Left ventricle myocardium inferior (tissue), 1 donor: ENCODE results near the gene SYT11. TPM values are rescaled to one million over a fixed set of nuclear protein-coding genes. Genes with fewer than 3 reads are reported as not detected.

Experiments
- DNase-seq: peaks from one replicate; pipeline ENCODE4 v3.0.0-alpha.2; 2020
- H3K27ac ChIP-seq: fragments of 200-600 bp; replicated peaks from 2 replicates; pipeline ENCODE4 v1.8.0; 2021
- H3K27me3 ChIP-seq: fragments of 200-600 bp; 2 replicates; pipeline ENCODE4 v1.8.0; 2021; ENCODE audit warnings: low read depth
- H3K36me3 ChIP-seq: fragments of 200-600 bp; 2 replicates; pipeline ENCODE4 v1.8.0; 2021
- H3K4me1 ChIP-seq: fragments of 200-600 bp; 2 replicates; pipeline ENCODE4 v1.8.0; 2021
- H3K4me3 ChIP-seq: fragments of 200-600 bp; 2 replicates; pipeline ENCODE4 v1.8.0; 2021; ENCODE audit warnings: mild to moderate bottlenecking, moderate library complexity
- H3K9me3 ChIP-seq: fragments of 200-600 bp; replicated peaks from 2 replicates; pipeline ENCODE4 v1.8.0; 2021
- intact Hi-C: fragments of 100-400 bp; cut with micrococcal nuclease; formaldehyde crosslinking; loops from one replicate; pipeline ENCODE4 v1.11.0; 2022
- total RNA-seq: library from RNA; stranded (reverse); fragmentation: NEBNext Ultra II Directional; extraction: Animal tissue kit (Norgen Biotek cat#: 25700); gene quantifications from one replicate; pipeline ENCODE4 v1.2.1, GENCODE V29; 2021
- TF ChIP-seq, protein P1 (sequence below): fragments of 200-600 bp; IDR thresholded peaks from 2 replicates; pipeline ENCODE4 v1.8.0; 2021; ENCODE audit warnings: antibody characterized with exemption, mild to moderate bottlenecking, borderline replicate concordance
- donor health status: DM: no; HTN: yes; CAD: no; lungs with severe emphysema.

The SYT11 gene
- total RNA-seq, 1 donor from 2014 or later: 11.1 TPM

DNA sequence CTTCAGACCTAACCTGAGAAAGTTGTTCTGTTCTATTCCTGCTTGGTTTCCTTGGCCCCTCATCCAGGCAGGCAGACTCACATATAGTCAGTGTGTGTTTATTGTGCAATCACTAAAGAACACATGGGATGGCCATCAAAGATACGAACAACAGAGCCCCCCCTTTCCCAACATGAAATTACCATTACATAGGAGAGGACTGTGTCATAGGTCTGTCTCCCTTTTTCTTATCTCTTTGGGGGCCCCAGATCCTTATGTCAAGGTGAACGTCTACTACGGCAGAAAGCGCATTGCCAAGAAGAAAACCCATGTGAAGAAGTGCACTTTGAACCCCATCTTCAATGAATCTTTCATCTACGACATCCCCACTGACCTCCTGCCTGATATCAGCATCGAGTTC lies 21.6 kb downstream of the SYT11 start:
- TF ChIP-seq, protein P1, sequence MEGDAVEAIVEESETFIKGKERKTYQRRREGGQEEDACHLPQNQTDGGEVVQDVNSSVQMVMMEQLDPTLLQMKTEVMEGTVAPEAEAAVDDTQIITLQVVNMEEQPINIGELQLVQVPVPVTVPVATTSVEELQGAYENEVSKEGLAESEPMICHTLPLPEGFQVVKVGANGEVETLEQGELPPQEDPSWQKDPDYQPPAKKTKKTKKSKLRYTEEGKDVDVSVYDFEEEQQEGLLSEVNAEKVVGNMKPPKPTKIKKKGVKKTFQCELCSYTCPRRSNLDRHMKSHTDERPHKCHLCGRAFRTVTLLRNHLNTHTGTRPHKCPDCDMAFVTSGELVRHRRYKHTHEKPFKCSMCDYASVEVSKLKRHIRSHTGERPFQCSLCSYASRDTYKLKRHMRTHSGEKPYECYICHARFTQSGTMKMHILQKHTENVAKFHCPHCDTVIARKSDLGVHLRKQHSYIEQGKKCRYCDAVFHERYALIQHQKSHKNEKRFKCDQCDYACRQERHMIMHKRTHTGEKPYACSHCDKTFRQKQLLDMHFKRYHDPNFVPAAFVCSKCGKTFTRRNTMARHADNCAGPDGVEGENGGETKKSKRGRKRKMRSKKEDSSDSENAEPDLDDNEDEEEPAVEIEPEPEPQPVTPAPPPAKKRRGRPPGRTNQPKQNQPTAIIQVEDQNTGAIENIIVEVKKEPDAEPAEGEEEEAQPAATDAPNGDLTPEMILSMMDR: no peak
- H3K36me3 ChIP-seq: peaks cover 15% of the 10 kb centered on the region
- intact Hi-C loops: no loop called here
- H3K4me3 ChIP-seq: no peak overlapping the region
- H3K9me3 ChIP-seq: no peaks in the 10 kb centered on the region
- DNase-seq: no peak
- no peak overlapping the region for H3K27ac ChIP-seq
- no peaks in the 10 kb centered on the region for H3K27me3 ChIP-seq
- H3K4me1 ChIP-seq: no peaks in the 10 kb centered on the region

DNA sequence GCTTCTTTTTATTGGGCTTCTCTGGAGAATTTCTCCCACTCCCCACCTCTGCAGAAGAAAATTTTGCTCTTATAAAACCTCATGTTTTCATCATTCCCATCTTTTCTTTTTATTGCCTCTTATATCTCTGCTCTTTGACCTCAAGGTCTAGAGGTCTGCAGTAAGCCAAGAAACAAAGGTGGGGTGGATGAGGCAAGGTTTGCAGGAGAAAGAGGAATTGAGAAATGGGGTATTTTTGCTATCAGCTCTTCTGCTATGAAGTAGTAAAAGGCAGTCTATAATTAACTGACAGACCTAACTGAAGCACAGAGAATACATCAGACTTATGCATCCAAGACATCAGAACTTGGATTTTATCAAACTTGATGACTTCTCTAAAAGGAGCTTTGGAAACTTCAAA lies 22.9 kb downstream of the SYT11 start:
- TF ChIP-seq, protein P1: no peak
- H3K27me3 ChIP-seq: no peaks in the 10 kb centered on the region
- peaks cover 15% of the 10 kb centered on the region for H3K36me3 ChIP-seq
- no peaks in the 10 kb centered on the region for H3K9me3 ChIP-seq
- no peak overlapping the region for H3K27ac ChIP-seq
- no peak for DNase-seq
- intact Hi-C loops: no loop called here
- no peak overlapping the region for H3K4me3 ChIP-seq
- no peaks in the 10 kb centered on the region for H3K4me1 ChIP-seq

DNA sequence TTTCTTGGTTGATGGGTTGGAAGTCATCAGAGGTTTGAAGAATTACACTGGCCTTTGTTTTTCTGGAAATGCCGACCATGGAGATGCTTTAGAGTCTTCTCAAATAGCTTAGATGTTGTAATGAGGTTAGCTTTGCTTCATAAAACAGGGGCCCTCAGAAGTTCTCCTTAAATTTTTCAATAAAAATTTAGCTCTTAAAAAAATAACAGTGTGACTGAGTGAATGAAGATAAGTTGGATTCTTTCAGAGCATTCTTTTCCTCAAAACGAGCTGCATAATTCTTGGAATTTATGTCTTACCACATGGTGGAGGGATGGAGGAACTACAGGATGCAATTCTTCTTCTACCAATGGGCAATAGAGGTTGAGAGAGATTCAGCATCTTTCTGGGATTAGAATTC lies 23.4 kb downstream of the SYT11 start:
- H3K4me3 ChIP-seq: no peak overlapping the region
- no peaks in the 10 kb centered on the region for H3K27me3 ChIP-seq
- TF ChIP-seq, protein P1: no peak
- no peak for DNase-seq
- no peaks in the 10 kb centered on the region for H3K4me1 ChIP-seq
- no peak overlapping the region for H3K27ac ChIP-seq
- H3K9me3 ChIP-seq: no peaks in the 10 kb centered on the region
- intact Hi-C loops: no loop called here
- peaks cover 15% of the 10 kb centered on the region for H3K36me3 ChIP-seq

DNA sequence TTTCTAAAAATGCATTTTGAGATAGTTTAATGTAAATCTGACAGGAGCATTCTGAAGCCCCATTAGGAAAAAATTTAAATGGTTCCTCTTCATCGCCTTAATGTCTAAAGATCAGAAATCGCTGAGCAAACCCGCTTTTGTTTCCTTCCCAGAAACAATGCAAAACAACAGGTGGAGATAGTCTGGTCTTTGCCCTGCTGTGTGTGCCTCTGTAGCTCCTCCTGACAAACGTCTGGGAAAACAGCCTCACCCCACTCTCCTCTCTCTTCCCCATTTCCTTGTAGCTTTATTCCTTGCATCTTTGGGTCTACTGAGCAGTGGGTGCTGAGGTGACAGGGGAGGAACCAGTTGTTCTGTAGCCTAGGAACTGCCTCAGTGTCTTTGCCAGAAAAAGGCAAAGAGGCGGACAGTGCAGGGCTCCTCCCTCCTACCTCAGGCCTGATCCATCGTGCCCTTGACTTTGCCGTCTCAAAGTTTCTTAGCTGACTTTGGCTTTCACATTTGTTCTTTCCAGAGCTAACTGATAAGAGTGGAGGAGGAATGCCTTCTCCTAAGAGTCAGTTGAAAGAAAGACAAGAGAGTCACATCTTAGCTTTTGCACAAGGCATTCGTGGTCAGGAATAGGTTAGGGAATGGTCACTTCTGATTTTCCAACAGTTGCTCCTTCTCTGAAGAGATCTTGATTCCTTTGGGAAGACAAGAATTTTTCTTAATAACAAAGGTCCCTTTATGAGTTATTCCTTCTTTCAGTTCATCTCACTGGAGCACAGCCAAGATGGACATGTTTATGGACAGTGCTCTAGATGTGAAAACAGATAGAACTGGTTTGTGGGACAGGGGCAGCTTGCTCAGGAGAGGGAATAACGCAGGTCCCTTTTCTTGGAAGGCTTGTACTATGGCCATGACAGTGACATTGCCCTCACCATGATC lies 24.9 kb downstream of the SYT11 start:
- Histone ChIP-seq H3K27me3 (no peaks in the 10 kb centered on the region), H3K36me3 (peaks cover 15% of the 10 kb centered on the region), H3K4me3 (no peak overlapping the region), H3K9me3 (no peaks in the 10 kb centered on the region), H3K27ac (no peak overlapping the region), H3K4me1 (no peaks in the 10 kb centered on the region)
- DNase-seq: no peak
- intact Hi-C loops: no loop called here
- TF ChIP-seq, protein P1: no peak

DNA sequence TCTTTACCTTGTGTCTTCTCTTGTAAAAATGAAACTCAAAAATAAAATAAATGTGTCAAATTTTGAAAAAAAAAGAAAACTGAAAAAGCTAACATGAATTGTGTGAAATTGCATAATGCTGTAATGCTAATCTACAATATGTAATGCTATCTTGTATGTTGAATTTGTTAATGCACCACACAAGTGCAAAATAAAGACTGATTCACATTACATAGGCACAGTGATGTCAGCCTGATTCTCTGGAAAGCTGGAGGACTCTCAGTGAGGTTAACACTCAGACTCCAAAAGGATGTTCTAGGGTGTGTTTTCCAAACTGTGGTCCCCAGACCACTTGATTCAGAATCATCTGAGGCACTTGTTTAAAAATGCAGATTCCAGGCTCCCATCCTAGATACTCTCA lies 25.6 kb downstream of the SYT11 start:
- Histone ChIP-seq H3K9me3 (no peaks in the 10 kb centered on the region), H3K4me3 (no peak overlapping the region), H3K27me3 (no peaks in the 10 kb centered on the region), H3K27ac (no peak overlapping the region), H3K4me1 (peaks cover 6% of the 10 kb centered on the region), H3K36me3 (peaks cover 15% of the 10 kb centered on the region)
- DNase-seq: no peak
- TF ChIP-seq, protein P1: no peak
- intact Hi-C loops: no loop called here
